OCI-LY1 (cell line): ENCODE measurements around the gene MPP3.

Experiments
- EZH2 ChIP-seq: fragments of 200-600 bp; sonication (generic), shearing (Covaris generic); IDR thresholded peaks from 2 replicates; pipeline ENCODE4 v1.8.0; 2017; ENCODE audit warnings: borderline replicate concordance, mixed run types, mild to moderate bottlenecking, antibody characterized with exemption, low read length, moderate library complexity, mixed read lengths
- TF ChIP-seq, protein P1 (sequence below): fragments of 200-600 bp; sonication (generic), shearing (Covaris generic); IDR thresholded peaks from 2 replicates; pipeline ENCODE4 v1.5.1; 2017; ENCODE audit warnings: mild to moderate bottlenecking, antibody characterized with exemption, low read length, moderate library complexity, mixed read lengths

DNA sequence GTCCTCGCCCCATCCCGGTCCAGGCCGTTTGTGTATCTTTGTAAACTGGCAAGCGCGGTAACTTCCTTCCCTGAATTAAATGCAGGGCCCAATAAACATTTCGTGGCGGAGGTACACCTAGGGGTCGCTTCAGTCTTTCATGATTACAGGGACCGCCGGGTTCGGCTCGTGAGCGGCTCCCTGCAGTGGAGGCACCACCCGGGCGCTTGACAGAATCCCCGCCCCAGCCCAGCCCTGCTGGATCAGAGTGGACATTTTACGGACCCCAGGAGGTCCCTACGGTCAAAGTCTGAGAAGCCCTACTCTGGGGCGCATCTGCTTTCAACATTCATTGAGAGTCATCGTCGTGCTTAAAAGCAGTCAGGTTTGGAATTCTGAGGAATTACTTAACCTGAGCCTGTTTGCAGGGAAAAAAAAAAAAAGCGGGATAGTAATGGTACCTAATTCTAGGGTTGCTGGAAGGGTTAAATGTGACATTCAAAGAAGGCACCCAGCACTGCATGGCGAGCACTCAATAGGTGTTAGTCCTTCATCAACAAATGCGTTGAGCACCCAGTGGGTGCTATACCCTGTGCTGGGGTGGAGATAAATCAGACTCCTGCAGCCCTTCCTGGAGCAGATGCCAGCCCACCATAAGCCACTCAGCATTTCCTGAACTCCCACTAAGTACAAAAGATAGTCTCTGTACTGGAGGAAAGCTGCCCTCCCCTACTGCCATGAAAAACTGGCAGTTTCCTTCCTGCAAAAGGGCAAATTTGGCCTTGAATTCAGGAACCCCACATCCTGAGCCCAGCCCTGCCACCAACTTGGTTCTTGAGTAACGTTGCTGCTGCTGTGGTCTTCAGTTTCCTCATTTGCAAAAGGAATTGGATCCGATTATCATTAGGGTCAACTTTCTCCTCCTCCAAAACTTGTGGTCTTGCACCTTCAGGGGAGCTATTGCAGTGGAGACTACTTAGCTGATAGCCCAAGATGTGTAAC, 53.5 kb downstream of the MPP3 start:
- TF ChIP-seq, protein P1, sequence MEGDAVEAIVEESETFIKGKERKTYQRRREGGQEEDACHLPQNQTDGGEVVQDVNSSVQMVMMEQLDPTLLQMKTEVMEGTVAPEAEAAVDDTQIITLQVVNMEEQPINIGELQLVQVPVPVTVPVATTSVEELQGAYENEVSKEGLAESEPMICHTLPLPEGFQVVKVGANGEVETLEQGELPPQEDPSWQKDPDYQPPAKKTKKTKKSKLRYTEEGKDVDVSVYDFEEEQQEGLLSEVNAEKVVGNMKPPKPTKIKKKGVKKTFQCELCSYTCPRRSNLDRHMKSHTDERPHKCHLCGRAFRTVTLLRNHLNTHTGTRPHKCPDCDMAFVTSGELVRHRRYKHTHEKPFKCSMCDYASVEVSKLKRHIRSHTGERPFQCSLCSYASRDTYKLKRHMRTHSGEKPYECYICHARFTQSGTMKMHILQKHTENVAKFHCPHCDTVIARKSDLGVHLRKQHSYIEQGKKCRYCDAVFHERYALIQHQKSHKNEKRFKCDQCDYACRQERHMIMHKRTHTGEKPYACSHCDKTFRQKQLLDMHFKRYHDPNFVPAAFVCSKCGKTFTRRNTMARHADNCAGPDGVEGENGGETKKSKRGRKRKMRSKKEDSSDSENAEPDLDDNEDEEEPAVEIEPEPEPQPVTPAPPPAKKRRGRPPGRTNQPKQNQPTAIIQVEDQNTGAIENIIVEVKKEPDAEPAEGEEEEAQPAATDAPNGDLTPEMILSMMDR: peak; percentile 46
- TF ChIP-seq EZH2: no peak
